PC-9 (cell line): Measurements from ENCODE around the gene TMEM38A. TPM values are rescaled to one million over a fixed set of nuclear protein-coding genes. Genes with fewer than 3 reads are reported as not detected.
A peak's percentile ranks its signal among the peaks of the same experiment; 100 is the strongest.
"Not testable (repeated sequence)": the region's sequence is repeated elsewhere in the genome, so short reads cannot be mapped to it uniquely, and the experiment has no call there.

Experiments
- BruUV-seq: library from RNA; stranded (reverse); fragments of 400-500 nt; replicated peaks from 2 replicates; lab custom pipeline; 2021; lab: Mats Ljungman, UMichigan
- CTCF ChIA-PET: fragments of 300-600 bp; sonication (Branson Sonifier 250); formaldehyde crosslinking; loops from one replicate; lab custom pipeline; 2022; ENCODE audit warnings: antibody characterized with exemption; lab: Charles Lee
- POLR2A ChIA-PET: fragments of 300-600 bp; sonication (Branson Sonifier 250); formaldehyde crosslinking; loops from one replicate; lab custom pipeline; 2022; ENCODE audit warnings: antibody characterized with exemption; ENCODE audit not compliant: unreplicated experiment; lab: Charles Lee
- DNase-seq, 2 experiments: peaks; one replicate each; pipeline versions ENCODE4 v3.0.0 to v3.0.0-alpha.2; 2015 to 2022; ENCODE audit warnings: mixed read lengths in 1 of 2
- H2AFZ ChIP-seq: fragments of 200-600 bp; sonication (generic); 2 replicates; pipeline ENCODE4 v1.8.1; 2017; ENCODE audit warnings: antibody characterized with exemption
- H3F3A ChIP-seq: fragments of 200-600 bp; sonication (generic); 2 replicates; pipeline ENCODE4 v1.8.1; 2017; ENCODE audit warnings: antibody characterized with exemption, mild to moderate bottlenecking, low read depth; ENCODE audit not compliant: insufficient read depth
- H3K27ac ChIP-seq: fragments of 200-600 bp; sonication (generic); 2 replicates; pipeline ENCODE4 v1.6.1; 2016; ENCODE audit warnings: mixed run types
- H3K27me3 ChIP-seq: fragments of 200-600 bp; sonication (generic); 2 replicates; pipeline ENCODE4 v1.6.1; 2016; ENCODE audit warnings: low read depth, mixed run types; ENCODE audit not compliant: insufficient read depth
- H3K36me3 ChIP-seq: fragments of 200-600 bp; sonication (generic); 2 replicates; pipeline ENCODE4 v1.6.1; 2016; ENCODE audit warnings: low read depth, mixed run types
- H3K4me1 ChIP-seq: fragments of 200-600 bp; sonication (generic); replicated peaks from 2 replicates; pipeline ENCODE4 v1.6.1; 2016; ENCODE audit warnings: mixed run types; ENCODE audit not compliant: insufficient read depth
- H3K4me2 ChIP-seq: fragments of 200-600 bp; sonication (generic); 2 replicates; pipeline ENCODE4 v1.6.1; 2017; ENCODE audit warnings: mixed run types
- H3K4me3 ChIP-seq: fragments of 200-600 bp; sonication (generic); 2 replicates; pipeline ENCODE4 v1.6.1; 2016; ENCODE audit warnings: mixed run types
- H3K79me2 ChIP-seq: fragments of 200-600 bp; sonication (generic); 2 replicates; pipeline ENCODE4 v1.6.1; 2017; ENCODE audit warnings: low read depth, mixed run types
- H3K9me2 ChIP-seq: fragments of 200-600 bp; sonication (generic); 2 replicates; pipeline ENCODE4 v1.8.1; 2017; ENCODE audit warnings: mild to moderate bottlenecking; ENCODE audit not compliant: insufficient read depth
- H3K9me3 ChIP-seq: fragments of 200-600 bp; sonication (generic); 2 replicates; pipeline ENCODE4 v1.8.1; 2016; ENCODE audit warnings: low read depth; ENCODE audit not compliant: insufficient read depth
- H4K20me1 ChIP-seq: fragments of 200-600 bp; sonication (generic); 2 replicates; pipeline ENCODE4 v1.8.1; 2017; ENCODE audit not compliant: insufficient read depth
- EZH2 ChIP-seq: fragments of 200-600 bp; sonication (generic); IDR thresholded peaks from 2 replicates; pipeline ENCODE4 v1.8.0; 2017; ENCODE audit warnings: antibody characterized with exemption, low read depth
- intact Hi-C: fragments of 100-400 bp; cut with micrococcal nuclease; formaldehyde crosslinking; loops from one replicate; pipeline ENCODE4 v1.10.0; 2022; ENCODE audit not compliant: unreplicated experiment
- total RNA-seq: library from RNA; stranded (reverse); gene quantifications from 2 replicates; pipeline ENCODE4 v1.2.3, GENCODE V29; 2021
- TF ChIP-seq, protein P1 (sequence below): fragments of 200-600 bp; sonication (generic); conservative IDR thresholded peaks from 2 replicates; pipeline ENCODE4 v1.6.1; 2017; ENCODE audit warnings: mixed run types, antibody characterized with exemption, mild to moderate bottlenecking, moderate library complexity

The TMEM38A gene
- total RNA-seq, 1 experiment from 2014 or later, result 16.0 TPM

DNA sequence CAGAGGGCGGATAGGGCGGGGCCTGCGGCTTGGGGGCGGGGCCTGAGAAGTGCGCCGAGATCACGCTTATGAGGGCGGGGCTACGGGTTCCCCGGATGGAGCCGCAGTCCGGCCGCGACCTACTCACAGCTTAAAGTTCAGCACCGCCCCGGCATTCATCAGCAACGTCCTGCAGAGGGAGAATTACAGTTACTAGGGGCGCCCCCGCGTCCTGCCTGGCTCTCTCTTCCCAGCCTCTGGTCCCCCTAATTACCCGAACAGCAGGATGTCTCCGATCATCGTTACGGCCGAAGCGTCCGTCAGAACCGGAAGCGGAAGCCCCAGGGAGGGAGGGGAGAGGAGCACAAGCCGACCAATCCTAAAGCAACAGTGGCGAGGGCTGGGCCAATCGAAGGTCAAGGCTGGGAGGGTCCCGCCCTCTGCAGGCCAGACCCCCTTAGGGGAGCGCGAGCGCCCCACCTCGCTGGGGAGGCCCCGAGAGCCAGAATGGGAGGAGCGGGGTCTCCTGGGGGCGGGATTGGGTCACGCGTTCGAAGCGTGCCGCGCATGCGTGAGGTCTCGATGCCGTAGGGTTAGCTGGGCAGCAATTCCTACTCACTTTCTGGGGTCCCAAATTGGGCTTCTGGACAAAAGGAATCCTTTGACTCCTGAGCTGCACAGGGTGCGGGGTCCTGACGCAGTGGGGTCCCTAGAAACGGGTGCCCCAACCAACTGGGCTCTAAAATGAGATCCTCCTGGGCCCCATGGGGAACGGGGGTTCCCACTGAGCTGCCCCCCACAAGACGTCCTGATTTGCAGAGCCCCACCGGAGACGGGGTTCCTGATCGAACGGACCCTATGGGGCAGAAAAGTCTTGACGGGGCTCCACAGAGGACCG is 869 bp upstream of the TMEM38A start, which contains the start of gene SMIM7:
TSS of gene SMIM7 (minus strand) at position 313 of the 877 bp plus-strand sequence. CDS start at position 279, 34 bp downstream.
- Histone ChIP-seq H2AFZ (peak within 1 kb of the TSS; percentile 95), H3K4me2 (peak within 1 kb of the TSS; percentile 98), H3K27ac (peak within 1 kb of the TSS; percentile 40; the same call in 1 of the 2 replicates), H3K27me3 (no peaks in the 10 kb centered on the region), H3K4me1 (peaks cover 22% of the 10 kb centered on the region), H3K9me3 (no peaks in the 10 kb centered on the region), H3K4me3 (peak within 1 kb of the TSS; percentile 92), H3K9me2 (no peaks in the 10 kb centered on the region), H3K79me2 (peaks cover 42% of the 10 kb centered on the region), H3F3A (peaks cover 5% of the 10 kb centered on the region), H3K36me3 (peaks cover 9% of the 10 kb centered on the region; the same call in 1 of the 2 replicates), H4K20me1 (peaks cover 40% of the 10 kb centered on the region)
- intact Hi-C loops, result no loop called here
- TSS peak; percentile 66 for BruUV-seq
- TF ChIP-seq, protein P1, sequence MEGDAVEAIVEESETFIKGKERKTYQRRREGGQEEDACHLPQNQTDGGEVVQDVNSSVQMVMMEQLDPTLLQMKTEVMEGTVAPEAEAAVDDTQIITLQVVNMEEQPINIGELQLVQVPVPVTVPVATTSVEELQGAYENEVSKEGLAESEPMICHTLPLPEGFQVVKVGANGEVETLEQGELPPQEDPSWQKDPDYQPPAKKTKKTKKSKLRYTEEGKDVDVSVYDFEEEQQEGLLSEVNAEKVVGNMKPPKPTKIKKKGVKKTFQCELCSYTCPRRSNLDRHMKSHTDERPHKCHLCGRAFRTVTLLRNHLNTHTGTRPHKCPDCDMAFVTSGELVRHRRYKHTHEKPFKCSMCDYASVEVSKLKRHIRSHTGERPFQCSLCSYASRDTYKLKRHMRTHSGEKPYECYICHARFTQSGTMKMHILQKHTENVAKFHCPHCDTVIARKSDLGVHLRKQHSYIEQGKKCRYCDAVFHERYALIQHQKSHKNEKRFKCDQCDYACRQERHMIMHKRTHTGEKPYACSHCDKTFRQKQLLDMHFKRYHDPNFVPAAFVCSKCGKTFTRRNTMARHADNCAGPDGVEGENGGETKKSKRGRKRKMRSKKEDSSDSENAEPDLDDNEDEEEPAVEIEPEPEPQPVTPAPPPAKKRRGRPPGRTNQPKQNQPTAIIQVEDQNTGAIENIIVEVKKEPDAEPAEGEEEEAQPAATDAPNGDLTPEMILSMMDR, result peak; percentile 25; the same call in 1 of the 2 replicates
- no peak for TF ChIP-seq EZH2
- ChIA-PET POLR2A (interaction anchor here (0.5 kb wide), 2 partner anchors 721 to 1534 kb away, joined by 6 to 29 read pairs; a partner anchor contains a TSS), CTCF (interaction anchor here (0.6 kb wide), 1 partner anchor 46 kb away, joined by 4 read pairs; no protein-coding TSS in a partner anchor)
- DNase-seq, result peak; percentile 96 to 99

DNA sequence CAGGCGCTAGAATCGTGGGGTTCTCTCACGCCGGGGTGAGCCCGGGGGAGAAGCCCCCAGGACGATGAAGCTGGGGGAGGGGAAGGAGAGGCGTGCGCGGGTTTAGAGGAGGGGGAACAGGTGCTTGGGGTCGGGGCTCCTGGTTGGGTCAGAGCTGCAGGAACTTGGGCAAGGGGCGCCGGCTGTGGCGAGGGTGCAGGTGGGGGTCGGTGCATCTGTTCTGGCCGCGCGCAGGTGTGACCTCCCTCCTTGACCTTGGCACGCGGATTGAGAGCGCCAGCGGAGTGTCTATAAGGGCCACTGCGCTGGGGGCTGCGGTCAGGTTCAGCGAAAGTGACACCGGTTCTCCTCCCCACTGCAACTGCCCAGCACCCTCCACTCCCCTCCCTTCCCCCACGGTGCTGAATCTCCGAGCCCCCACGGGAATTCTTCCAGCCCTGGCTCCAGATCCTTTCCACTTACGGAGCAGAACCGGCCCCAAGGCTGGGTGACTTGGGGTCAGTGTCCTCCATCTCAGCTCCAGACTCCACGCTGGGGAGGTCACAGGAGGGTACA is 618 bp downstream of the TMEM38A start:
- Histone ChIP-seq H2AFZ (peak overlapping the region; percentile 98), H3K4me1 (peaks cover 22% of the 10 kb centered on the region), H3K27ac (no peak overlapping the region), H3K4me3 (peak overlapping the region; percentile 92), H3F3A (peaks cover 5% of the 10 kb centered on the region; the same call in 1 of the 2 replicates), H4K20me1 (peaks cover 29% of the 10 kb centered on the region), H3K36me3 (peaks cover 6% of the 10 kb centered on the region; the same call in 1 of the 2 replicates), H3K9me2 (no peaks in the 10 kb centered on the region), H3K79me2 (peaks cover 31% of the 10 kb centered on the region), H3K27me3 (no peaks in the 10 kb centered on the region), H3K9me3 (no peaks in the 10 kb centered on the region), H3K4me2 (peak overlapping the region; percentile 98)
- ChIA-PET POLR2A (interaction anchor here (0.6 kb wide), 1 partner anchor 54 kb away, joined by 3 read pairs; no protein-coding TSS in a partner anchor), CTCF (interaction anchor here (0.6 to 0.7 kb wide), 2 partner anchors 10 to 52 kb away, joined by 3 to 6 read pairs; no protein-coding TSS in a partner anchor)
- intact Hi-C loops, result no loop called here
- DNase-seq, result no peak
- no TSS peak for BruUV-seq
- TF ChIP-seq EZH2, result no peak
- TF ChIP-seq, protein P1, result no peak

DNA sequence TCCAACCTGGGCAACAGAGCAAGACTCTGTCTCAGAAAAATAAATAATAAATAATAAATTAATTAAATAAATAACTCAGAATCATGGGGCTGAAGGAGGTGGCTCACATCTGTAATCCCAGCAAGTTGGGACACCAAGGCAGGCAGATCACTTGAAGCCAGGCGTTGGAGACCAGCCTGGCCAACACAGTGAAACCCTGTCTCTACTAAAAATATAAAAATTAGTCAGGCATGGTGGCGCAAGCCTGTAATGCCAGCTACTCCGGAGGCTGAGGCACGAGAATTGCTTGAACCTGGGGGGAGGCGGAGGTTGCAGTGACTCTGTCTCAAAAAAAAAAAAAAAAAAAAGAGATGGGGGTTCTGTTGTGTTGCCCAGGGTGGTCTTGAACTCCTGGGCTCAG is 7.2 kb downstream of the TMEM38A start:
- ChIA-PET CTCF (no interaction called here), POLR2A (interaction anchor here (0.7 kb wide), 1 partner anchor 362 kb away, joined by 10 read pairs; no protein-coding TSS in a partner anchor)
- no TSS peak for BruUV-seq
- Histone ChIP-seq H3F3A (no peaks in the 10 kb centered on the region), H3K9me2 (no peaks in the 10 kb centered on the region), H3K4me3 (no peak overlapping the region), H3K9me3 (no peaks in the 10 kb centered on the region), H4K20me1 (no peaks in the 10 kb centered on the region), H3K36me3 (no peaks in the 10 kb centered on the region), H3K4me1 (peaks cover 8% of the 10 kb centered on the region; the same call in 1 of the 2 replicates), H3K27me3 (no peaks in the 10 kb centered on the region), H3K27ac (no peak overlapping the region), H3K4me2 (no peak overlapping the region), H2AFZ (no peak overlapping the region), H3K79me2 (no peaks in the 10 kb centered on the region)
- TF ChIP-seq EZH2, result no peak
- TF ChIP-seq, protein P1, result no peak
- intact Hi-C loops, result no loop called here
- no peak for DNase-seq

DNA sequence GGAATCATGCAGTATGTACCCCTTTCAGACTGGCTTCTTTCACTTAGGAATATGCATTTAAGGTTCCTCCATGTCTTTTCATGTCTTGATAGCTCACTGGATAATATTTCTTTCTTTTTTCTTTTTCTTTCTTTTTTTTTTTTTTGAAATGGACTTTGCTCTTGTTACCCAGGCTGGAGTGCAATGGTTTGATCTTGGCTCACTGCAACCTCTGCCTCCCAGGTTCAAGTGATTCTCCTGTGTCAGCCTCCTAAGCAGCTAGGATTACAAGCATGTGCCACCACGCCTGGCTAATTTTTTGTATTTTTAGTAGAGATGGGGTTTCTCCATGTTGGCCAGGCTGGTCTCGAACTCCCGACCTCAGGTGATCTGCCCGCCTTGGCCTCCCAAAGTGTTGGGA is 7.8 kb downstream of the TMEM38A start:
- H3K4me2 ChIP-seq, BruUV-seq, H3K9me3 ChIP-seq, intact Hi-C loops, DNase-seq, H3K36me3 ChIP-seq, H3K9me2 ChIP-seq, H4K20me1 ChIP-seq, CTCF ChIA-PET, H3K79me2 ChIP-seq, H3K4me1 ChIP-seq, H3F3A ChIP-seq, H2AFZ ChIP-seq, H3K27me3 ChIP-seq, H3K4me3 ChIP-seq, H3K27ac ChIP-seq: not testable (repeated sequence)
- POLR2A ChIA-PET, result interaction anchor here (0.7 kb wide), 1 partner anchor 362 kb away, joined by 10 read pairs; no protein-coding TSS in a partner anchor
